22Rv1 (cell line): ENCODE measurements around the gene SEZ6L.

Source experiments
- CTCF ChIP-seq: fragments of 450-650 bp; IDR thresholded peaks from 2 replicates; pipeline ENCODE4 v1.5.1; 2017; ENCODE audit warnings: mild to moderate bottlenecking
- ZFX ChIP-seq: fragments of 450-650 bp; IDR thresholded peaks from 2 replicates; pipeline ENCODE4 v1.6.1; 2017; ENCODE audit warnings: antibody characterized with exemption, borderline replicate concordance

GRCh38 chr22:26141831-26142230, 27.4 kb upstream of the SEZ6L start:
- no peak for TF ChIP-seq CTCF
- TF ChIP-seq ZFX: no peak
